ENCODE results near the gene KCTD12.
"Not testable (repeated sequence)": the region's sequence is repeated elsewhere in the genome, so short reads cannot be mapped to it uniquely, and the experiment has no call there.

DNA sequence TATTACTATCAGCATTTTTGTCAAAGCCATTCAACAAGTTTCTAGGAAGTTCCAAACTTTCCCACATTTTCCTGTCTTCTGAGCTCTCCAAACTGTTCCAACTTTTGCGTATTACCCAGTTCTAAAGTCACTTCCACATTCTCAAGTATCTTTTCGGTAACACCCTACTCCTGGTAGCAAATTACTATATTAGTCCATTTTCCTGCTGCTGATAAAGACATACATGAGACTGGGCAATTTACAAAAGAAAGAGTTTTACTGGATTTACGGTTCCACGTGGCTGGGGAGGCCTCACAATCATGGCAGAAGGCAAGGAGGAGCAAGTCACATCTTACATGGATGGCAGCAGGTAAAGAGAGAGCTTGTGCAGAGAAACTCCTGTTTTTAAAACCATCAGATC is 12.9 kb upstream of the KCTD12 start:
- TF ChIP-seq CTCF, POLR2AphosphoS5 (IDR thresholded peaks at IDR 0.05): not testable (repeated sequence)

All from prostate gland (tissue), 2 donors.